Stimulated activated CD4-positive, alpha-beta T cell treated with anti-CD3 and anti-CD28 coated beads, Interleukin-15, amount 100 ng/mL, for 1 hour (primary cell): ENCODE data around the gene GRIK5.
A peak's percentile ranks its signal among the peaks of the same experiment; 100 is the strongest.
"Not testable (repeated sequence)": the region's sequence is repeated elsewhere in the genome, so short reads cannot be mapped to it uniquely, and the experiment has no call there.

Experiments
- DNase-seq, 2 donors: peaks; one replicate each; pipeline ENCODE4 v3.0.0-alpha.2; 2020; ENCODE audit warnings: low read depth in 1 of 2, low spot score in 1 of 2

The GRIK5 gene, protein sequence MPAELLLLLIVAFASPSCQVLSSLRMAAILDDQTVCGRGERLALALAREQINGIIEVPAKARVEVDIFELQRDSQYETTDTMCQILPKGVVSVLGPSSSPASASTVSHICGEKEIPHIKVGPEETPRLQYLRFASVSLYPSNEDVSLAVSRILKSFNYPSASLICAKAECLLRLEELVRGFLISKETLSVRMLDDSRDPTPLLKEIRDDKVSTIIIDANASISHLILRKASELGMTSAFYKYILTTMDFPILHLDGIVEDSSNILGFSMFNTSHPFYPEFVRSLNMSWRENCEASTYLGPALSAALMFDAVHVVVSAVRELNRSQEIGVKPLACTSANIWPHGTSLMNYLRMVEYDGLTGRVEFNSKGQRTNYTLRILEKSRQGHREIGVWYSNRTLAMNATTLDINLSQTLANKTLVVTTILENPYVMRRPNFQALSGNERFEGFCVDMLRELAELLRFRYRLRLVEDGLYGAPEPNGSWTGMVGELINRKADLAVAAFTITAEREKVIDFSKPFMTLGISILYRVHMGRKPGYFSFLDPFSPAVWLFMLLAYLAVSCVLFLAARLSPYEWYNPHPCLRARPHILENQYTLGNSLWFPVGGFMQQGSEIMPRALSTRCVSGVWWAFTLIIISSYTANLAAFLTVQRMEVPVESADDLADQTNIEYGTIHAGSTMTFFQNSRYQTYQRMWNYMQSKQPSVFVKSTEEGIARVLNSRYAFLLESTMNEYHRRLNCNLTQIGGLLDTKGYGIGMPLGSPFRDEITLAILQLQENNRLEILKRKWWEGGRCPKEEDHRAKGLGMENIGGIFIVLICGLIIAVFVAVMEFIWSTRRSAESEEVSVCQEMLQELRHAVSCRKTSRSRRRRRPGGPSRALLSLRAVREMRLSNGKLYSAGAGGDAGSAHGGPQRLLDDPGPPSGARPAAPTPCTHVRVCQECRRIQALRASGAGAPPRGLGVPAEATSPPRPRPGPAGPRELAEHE

DNA sequence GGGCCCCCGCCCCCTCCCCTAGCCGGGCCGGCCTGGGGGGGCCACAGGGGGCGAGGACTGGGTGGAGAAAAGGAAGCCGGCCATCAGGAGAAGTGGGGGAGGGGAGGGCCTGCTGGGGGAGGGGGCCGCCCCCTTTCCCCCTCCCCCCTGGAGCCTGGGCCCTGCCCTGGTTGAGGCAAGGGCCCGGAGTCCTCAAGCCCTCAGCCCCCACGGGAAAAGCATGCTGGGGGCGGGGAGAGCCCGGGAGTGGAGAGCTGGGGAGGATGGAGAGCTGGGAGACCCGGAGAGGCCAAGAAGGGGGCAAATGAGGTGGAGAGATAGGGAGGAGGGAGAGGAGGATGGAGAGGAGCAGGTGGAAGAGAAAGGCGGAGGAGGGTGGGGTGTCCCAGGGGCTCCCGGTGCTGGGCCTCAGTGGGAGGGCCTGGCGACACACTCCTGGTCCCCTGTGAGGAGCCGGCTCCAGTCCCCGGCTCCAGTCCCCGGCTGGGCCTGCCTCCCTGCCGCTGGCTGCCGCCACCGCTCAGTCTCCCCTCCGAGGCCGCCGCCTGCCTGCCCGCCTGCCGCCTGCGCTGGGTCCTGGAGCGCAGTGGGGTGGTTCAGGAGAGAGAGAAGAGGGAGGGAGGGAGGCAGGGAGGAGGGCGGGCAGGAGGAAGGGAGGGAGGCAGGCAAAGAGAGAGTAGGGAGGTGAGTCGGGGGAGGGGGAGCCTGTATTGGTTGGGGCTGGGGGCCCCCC, at the start of gene GRIK5:
Gene GRIK5, minus strand, starts transcription at position 588 of the 733 bp plus-strand sequence. CDS start 4,436 bp downstream, outside the sequence.
- no peak for DNase-seq

DNA sequence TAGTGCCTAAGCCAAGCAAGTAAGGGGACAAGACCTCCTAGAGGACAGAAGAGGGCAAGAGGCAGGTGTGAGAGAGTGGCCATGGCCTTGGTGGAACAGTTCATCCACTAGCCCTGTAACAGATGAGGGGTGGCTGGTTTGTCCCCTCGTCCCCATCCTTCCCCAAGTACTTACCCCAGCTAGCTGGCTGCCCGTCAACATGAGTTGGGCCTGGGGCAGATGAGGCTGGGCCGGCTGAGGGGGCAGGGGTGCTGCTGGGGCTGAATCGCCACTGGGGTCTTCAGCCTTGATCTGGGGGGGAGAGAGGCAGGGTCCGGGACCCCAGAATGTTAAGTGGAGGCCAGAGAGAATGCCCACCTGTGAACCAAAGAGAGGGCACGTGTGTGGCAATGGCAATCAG, 47.1 kb upstream of the GRIK5 start:
- DNase-seq = no peak

DNA sequence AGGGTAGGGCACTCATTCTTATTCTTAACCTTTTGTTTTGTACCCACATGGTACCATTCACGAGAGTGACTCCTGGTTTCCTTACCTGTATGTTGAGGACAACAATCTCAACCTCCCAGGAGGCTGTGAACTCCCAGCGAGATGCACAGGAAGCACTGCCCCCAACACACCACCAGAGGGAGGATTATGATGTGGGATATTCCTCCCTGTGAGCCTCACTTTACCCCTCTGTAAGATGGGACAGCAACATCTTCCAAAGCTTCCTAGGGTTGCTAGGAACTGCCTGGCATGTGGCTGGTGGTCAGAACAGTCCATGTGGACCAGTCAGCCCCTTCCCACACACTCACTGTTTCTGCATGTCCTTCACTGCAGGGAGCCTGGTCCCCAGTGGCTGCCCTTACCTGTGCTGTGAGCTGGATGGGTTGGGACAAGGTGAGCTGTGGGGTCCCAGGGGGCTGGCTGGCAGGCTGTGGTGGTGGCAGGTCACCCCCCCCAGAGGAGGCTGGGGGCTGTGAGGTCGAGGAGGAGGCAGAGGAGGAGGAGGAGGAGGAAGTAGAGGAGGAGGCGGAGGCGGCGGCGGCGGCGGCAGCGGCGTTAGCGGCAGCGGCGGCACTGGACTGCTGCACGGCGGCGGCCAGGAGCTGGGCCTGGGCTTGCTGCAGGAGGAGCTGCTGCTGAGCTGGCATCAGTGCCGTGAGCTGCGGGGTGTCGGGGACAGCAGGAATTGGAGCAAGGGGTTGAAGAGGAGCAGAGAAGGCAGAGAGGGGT, 46.5 kb upstream of the GRIK5 start:
- no peak for DNase-seq

DNA sequence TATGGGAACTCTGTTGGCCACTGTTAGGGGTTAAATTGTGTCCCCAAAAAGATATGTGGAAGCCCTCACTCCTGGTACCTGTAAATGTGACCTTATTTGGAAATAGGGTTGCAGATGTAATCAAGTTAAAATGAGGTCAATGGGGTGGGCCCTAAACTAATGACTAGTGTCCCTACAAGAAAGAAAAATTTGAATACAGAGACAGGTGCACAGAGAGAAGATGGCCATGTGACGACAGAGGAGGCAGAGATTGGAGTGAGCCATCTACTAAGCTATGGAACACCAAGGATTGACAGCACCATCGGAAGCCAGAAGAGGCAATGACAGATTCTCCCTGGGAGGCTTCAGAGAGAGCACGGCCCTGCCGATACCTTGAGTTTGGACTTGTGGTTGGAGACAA, 45.7 kb upstream of the GRIK5 start:
- DNase-seq = no peak

DNA sequence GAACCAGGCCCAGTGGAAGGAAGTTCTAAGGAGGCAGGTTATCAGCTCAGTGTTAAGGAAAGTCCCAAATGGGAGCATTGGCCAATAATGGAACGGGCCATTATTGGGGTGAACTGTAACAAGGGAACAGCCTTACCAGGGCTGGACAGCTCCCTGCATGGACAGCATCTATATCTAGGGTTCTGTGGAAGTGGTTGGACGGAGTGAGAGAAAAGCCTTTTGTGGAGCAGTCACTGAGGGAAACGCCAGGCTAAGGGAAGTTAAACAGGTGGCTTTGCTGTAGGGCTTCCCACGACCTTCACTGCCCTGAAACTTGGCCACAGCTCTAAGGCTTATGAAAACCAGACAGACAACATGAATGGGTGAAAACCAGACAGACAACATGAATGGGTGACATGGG, 45.2 kb upstream of the GRIK5 start:
- no peak for DNase-seq

DNA sequence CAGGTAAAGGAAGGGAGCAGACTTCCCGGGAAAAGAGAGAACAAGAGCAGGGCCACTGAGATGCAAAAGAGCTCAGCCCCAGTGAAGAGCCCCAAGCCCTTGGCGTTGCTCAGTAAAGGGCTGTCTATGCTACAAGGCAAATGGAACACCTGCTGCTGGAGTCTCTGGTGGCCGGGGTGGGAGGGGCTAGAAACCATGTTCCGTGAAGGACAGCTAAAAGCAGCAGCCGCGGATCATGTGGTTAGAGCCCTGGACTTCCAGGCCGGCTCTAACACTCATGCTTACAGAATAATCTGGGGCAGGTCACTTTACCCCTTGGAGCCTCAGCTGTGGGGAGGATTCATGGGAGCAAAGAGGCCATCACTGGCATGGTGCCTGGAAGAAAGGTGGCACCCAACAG, 44.4 kb upstream of the GRIK5 start:
- no peak for DNase-seq

DNA sequence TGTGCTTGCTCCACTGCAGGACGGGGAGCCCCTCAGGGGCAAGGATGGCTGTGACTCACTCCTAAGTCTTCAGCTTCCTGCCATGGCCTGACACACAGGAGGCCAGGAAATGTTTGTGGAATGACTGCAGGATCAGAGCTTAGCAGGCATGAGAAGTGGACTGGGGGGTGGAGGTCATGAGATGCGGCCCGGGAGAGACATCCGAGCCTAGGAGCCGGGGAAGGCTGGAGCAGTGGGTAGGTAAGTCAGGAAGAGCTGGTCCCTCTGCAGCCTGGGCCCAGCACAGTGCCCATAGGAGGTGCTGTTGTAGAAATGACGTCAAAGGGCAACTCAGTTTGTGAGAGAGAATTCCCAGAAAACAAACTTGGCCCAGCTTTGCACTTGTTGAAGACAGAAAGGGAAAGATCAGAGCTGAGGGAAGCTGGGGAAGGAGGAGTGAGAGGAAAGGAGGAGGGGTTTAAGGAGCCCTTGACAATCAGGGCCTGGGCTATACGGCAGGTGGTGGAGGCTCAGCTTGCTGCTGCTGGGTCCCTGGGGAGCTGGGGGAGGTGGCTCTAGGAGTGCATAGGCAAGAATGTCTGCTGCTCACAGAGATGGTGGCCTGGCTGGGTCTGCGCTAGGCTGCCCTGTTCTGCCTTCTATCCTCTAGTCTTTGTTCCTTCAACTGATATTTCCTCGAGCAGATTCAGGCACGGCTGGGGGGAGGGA, 43.8 kb upstream of the GRIK5 start:
- DNase-seq = no peak

DNA sequence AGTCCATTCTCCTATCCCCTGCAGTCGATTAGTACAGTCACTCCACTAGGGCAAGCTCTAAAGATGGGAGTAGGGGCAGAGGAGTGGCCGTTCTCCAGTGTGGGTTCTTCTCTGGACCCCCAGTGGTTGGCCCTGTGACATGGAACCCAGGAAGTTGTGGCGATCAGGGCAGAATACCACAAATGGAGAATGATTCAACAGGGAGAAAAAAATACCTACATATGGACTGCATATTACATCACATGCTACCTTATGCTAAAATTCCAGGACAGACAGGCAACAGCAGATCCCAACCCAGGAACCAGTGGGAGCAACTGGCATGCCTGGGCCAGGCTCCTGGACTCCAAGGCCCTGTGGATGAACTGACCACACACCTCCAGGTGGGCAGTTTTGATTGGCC, 41.8 kb upstream of the GRIK5 start:
- no peak for DNase-seq

DNA sequence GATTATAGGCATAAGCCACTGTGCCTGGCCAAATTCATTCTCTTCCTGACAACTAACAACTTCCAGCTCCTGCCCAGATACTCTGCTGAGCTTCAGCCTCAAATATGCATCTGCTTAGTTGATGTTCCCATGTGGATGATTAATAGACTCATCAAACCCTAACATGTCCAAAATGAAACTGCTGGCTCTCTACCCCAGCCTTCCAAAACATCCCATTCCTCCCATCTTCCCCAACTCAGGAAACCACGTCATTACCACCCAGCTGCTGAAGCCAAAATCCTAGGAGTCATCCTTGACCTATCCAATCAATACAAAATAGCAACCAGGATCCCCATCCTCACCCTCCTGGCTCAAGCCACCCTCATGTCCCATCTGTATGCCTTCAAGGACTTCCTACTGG, 41.4 kb upstream of the GRIK5 start:
- DNase-seq = no peak

DNA sequence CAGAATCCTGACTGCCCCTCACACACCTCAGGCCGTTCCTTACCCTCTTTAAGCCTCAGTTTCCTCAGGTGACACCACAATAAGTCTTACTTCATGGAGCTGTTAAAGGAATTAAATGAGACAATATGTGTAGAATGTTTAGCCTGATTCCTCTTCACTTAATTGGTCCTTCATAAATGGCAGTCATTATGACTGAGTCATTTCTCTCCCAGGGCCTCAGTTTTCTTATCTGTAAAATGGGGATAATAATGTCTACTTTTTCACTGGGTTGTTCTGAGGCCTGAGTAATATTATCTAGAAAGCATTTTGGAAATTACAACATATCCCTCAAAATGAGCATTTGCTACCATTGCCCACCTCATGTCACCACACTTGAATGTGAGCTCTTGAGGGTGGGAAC, 40.7 kb upstream of the GRIK5 start:
- DNase-seq = no peak

DNA sequence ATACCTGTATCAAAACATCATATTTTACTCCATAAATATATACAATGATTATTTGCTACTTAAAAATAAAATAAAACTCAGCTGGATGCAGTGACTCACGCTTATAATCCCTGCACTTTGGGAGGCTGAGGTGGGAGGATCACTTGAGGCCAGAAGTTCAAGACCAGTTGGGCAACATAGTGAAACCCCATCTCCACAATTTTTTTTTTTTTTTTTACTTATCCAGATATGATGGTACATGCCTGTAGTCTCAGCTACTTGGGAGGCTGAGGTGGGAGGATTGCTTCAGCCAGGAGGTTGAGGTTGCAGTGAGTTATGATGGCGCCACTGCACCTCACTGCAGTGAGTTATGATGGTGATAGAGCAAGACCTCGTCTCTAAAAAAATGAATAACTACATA, 39.9 kb upstream of the GRIK5 start:
- no peak for DNase-seq

DNA sequence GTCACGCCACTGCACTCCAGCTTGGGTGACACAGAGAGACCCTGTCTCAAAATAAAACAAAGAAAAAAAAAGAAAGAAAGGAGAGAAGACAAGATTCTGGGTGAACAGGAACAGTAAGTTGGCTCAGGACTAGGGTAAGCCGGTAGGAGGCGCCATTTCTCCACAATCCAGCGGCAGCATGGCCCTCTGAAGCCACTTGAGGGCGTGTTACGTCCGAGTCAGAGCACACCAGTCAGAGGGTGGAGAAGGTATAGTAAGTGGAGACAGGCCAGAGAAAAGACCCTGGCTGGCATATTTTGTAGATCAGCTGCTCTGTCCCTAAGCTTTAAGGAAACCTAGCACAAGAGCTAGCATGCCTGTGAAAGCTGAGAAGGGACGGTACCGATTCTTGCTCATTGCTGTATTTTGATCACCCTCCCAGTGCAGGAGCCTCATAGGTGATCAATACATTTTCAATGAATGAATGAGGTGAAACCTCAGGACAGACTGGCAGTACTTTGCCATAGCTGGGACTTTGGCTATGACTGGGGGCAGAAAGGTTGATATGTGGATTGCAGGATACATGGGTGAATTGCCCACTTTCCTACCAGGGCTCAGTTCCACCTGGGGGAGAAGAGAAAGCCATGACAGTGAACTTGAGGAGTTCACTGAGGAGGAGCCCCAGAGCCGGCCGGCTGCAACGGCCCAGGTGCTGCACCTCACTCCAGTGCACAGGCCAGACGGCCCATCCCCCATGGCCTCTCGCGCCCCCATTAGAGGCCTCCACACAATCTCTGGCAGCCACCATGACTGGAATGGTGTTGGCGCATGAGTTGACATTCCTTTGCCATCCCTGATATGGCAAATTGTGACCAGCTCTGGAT, 38.8 kb upstream of the GRIK5 start:
- DNase-seq = peak; percentile 76

DNA sequence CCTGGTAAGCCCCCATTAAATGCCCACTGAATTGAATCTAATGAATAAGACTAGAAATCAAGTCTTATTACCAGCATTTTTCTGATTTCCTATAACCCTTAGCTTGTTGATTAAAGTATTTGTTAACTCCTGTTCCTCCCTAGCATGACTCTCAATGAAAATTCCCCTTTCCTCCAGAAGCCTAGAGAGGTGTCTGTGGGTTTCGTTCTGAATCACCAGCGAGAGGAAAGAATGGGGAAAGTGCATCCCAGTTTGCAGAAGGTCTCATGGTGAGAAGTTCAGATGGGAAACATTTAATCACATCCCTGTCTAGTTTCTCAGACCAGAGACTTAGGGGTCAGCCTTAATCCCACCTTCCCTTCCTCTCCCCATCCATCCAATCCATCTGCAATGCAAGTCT, 35.4 kb upstream of the GRIK5 start:
- DNase-seq = no peak

DNA sequence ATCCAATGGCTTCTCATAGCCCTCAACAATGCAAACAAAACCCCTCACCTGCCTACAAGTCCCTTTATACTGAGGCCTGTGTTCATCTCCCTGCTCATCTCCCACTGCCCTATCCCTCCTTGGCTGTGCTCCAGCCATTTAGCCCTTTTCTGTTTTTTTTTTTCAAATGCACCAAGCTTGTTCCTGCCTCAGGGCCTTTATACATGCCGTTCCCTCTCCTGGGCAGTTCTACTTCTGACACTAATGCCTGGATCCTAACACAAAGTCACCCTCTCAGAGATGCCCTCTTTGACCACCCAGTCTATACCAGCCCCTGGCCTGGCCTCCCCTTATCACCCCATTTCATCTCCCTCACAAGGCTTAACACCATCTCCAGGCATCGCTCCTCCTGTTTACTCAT, 32.9 kb upstream of the GRIK5 start:
- DNase-seq = no peak

DNA sequence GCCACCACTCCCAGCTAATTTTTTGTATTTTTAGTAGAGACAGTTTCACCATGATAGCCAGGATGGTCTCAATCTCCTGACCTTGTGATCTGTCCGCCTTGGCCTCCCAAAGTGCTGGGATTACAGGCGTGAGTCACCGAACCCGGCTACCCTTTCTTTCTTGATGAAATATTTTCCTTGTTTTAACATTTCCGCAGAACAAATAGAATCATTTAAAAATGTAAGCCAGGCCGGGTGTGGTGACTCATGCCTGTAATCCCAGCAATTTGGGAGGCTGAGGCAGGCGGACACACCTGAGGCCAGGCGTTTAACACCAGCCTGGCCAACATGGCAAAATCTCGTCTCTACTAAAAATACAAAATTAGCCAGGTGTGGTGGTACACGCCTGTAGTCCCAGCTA, 30.2 kb upstream of the GRIK5 start:
- DNase-seq = not testable (repeated sequence)

DNA sequence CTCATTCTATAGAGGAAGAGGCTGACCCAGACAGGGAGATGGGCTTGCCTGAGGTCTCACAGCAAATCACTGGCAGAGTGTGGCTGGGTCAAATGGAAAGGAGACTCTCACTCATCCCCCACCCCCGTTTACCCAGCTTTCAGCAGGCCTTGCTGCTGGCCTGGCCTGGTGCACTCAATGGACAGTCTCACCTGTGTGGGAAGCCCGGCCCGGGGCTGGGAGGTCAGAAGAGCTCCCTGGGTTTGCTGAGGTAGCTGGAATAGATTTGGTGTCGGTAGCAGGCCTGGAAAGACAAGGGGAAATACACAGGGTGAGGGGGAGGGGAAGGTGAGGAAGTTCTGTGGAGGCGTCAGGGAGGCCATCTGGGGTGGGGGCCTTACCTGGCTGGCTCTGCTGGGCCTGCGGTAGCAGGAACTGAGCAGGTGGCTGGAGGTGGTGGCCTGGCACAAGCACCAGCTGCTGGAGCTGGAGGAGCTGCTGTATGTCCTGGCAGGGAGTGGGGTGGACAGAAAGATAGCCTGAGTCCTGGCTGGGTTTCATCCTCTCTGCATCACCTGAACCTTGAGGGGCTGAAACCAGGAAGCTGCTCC, 29.4 kb upstream of the GRIK5 start:
- no peak for DNase-seq

DNA sequence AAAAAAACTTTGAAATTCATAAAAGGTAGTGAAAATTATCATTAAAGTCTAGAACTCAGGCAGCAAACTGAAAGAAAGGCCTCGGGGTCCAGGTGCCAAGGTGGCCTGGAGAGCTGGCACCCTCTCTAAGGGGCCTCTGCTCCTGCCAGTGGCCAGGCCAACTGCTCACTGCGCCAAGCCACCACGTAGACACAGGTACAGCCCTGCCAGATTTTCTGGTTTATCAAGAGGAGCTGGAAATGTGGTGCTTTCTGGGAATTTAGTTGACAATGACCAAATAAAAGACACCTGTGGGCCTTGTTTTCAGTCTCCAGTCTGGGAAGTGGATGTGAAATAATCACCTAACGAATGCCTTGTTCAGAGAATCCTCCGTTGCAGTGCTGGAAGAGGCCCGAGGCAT, 28.8 kb upstream of the GRIK5 start:
- no peak for DNase-seq

DNA sequence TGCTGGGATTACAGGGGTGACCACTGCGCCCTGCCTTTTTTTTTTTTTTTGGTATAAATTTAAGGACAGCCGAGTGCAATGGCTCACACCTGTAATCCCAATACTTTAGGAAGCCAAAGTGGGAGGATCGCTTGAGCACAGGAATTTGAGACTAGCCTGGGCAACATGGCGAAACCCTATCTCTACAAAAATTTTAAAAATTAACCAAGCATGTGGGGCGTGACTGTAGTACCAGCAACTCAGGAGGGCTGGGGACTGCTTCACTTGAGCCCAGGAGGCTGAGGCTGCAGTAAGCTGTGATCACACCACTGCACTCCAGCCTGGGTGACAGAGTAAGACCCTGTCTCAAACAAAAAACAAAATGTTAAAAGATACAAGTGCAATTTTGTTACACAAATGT, 27.5 kb upstream of the GRIK5 start:
- no peak for DNase-seq
